Astrocyte (in vitro differentiated cells and primary cell): ENCODE results near the gene MAST2. TPM values are rescaled to one million over a fixed set of nuclear protein-coding genes. Genes with fewer than 3 reads are reported as not detected.

Source experiments
- DNase-seq: peaks from one replicate; pipeline ENCODE4 v3.0.0-alpha.2; 2010; ENCODE audit warnings: low read depth
- FAIRE-seq: peaks from 2 replicates; lab custom pipeline; 2011; peaks lifted over from hg19 to GRCh38; lab: Jason Lieb, UNC
- H2AFZ ChIP-seq: 2 replicates; pipeline ENCODE4 v1.6.0; 2012; ENCODE audit warnings: low read depth, low read length, inconsistent platforms
- H3K27ac ChIP-seq: 2 replicates; pipeline ENCODE4 v1.5.1; 2011; ENCODE audit warnings: low read depth, low read length, inconsistent platforms
- H3K27me3 ChIP-seq: 2 replicates; pipeline ENCODE4 v1.6.0; 2011; ENCODE audit warnings: low read length, inconsistent platforms; ENCODE audit not compliant: insufficient read depth
- H3K36me3 ChIP-seq: 2 replicates; pipeline ENCODE4 v1.5.1; 2011; ENCODE audit warnings: low read length, inconsistent platforms; ENCODE audit not compliant: insufficient read depth
- H3K4me1 ChIP-seq: 2 replicates; pipeline ENCODE4 v1.5.1; 2011; ENCODE audit warnings: low read length, inconsistent platforms; ENCODE audit not compliant: insufficient read depth
- H3K4me2 ChIP-seq: 2 replicates; pipeline ENCODE4 v1.6.0; 2012; ENCODE audit warnings: low read length, inconsistent platforms
- H3K4me3 ChIP-seq: 2 replicates; pipeline ENCODE4 v1.5.1; 2011; ENCODE audit warnings: low read depth, mild to moderate bottlenecking, low read length, inconsistent platforms; ENCODE audit not compliant: insufficient read depth
- H3K79me2 ChIP-seq: 2 replicates; pipeline ENCODE4 v1.6.0; 2012; ENCODE audit warnings: mild to moderate bottlenecking, low read length, inconsistent platforms; ENCODE audit not compliant: insufficient read depth
- H3K9ac ChIP-seq: 2 replicates; pipeline ENCODE4 v1.6.0; 2012; ENCODE audit warnings: mild to moderate bottlenecking, low read length, inconsistent platforms
- H3K9me3 ChIP-seq: 2 replicates; pipeline ENCODE4 v1.5.1; 2012; ENCODE audit warnings: low read depth, mild to moderate bottlenecking, low read length, inconsistent platforms; ENCODE audit not compliant: insufficient read depth
- H4K20me1 ChIP-seq: 2 replicates; pipeline ENCODE4 v1.6.0; 2012; ENCODE audit warnings: low read length, inconsistent platforms; ENCODE audit not compliant: insufficient read depth
- H3K27ac Mint-ChIP-seq: one replicate; pipeline ENCODE4 v1.8.0; 2021; ENCODE audit warnings: mild to moderate bottlenecking, mixed read lengths; ENCODE audit not compliant: unreplicated experiment
- H3K27me3 Mint-ChIP-seq: one replicate; pipeline ENCODE4 v1.8.0; 2021; ENCODE audit warnings: low read depth, mixed read lengths; ENCODE audit not compliant: unreplicated experiment
- H3K36me3 Mint-ChIP-seq: one replicate; pipeline ENCODE4 v1.8.0; 2021; ENCODE audit warnings: low read depth, mixed read lengths; ENCODE audit not compliant: unreplicated experiment
- H3K4me1 Mint-ChIP-seq: one replicate; pipeline ENCODE4 v1.8.0; 2021; ENCODE audit warnings: low read depth, mixed read lengths; ENCODE audit not compliant: unreplicated experiment
- H3K4me3 Mint-ChIP-seq: one replicate; pipeline ENCODE4 v1.8.0; 2021; ENCODE audit warnings: mild to moderate bottlenecking, moderate library complexity, mixed read lengths; ENCODE audit not compliant: unreplicated experiment
- H3K9me3 Mint-ChIP-seq: one replicate; pipeline ENCODE4 v1.8.0; 2021; ENCODE audit warnings: mild to moderate bottlenecking, mixed read lengths; ENCODE audit not compliant: unreplicated experiment
- EZH2 ChIP-seq: IDR thresholded peaks from 2 replicates; pipeline ENCODE4 v1.6.1; 2012; ENCODE audit warnings: mild to moderate bottlenecking, low read length, inconsistent platforms; ENCODE audit not compliant: insufficient read depth
- total RNA-seq: library from RNA; stranded (reverse); gene quantifications from 2 replicates; pipeline ENCODE4 v1.2.1, GENCODE V29; 2021
- TF ChIP-seq, protein P1 (sequence below): IDR thresholded peaks from 2 replicates; pipeline ENCODE4 v1.5.1; 2011; ENCODE audit warnings: low read depth, mild to moderate bottlenecking, inconsistent platforms, low read length, moderate library complexity; ENCODE audit not compliant: insufficient read depth

MAST2 gene
- total RNA-seq, 1 donor from 2014 or later = 41.0 TPM

DNA sequence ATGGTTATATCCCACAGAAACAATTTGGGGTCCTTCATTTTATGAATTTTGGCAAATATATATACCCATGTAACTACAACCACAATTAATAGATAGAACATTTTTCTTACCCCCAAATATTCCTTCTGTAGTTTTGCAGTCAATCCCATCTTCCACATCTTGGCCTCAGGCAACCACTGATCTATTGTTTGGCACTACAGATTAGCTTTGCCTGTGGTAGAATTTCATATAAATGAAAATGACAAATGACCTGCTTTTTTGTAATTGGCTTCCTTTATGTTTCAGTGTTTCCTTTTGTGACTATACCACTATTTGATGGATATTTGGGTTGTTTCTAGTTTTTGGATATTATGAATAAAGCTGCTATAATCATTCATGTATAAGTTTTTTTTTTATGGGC is 91.5 kb downstream of the MAST2 start:
- H3K9me3 Mint-ChIP-seq = no peaks in the 10 kb centered on the region
- Histone ChIP-seq H3K79me2 (peaks cover 4% of the 10 kb centered on the region), H3K9ac (no peak overlapping the region), H3K4me1 (peaks cover 14% of the 10 kb centered on the region), H3K27me3 (no peaks in the 10 kb centered on the region), H2AFZ (no peak overlapping the region), H3K27ac (no peak overlapping the region), H3K9me3 (no peaks in the 10 kb centered on the region), H3K4me3 (no peak overlapping the region), H3K4me2 (no peak overlapping the region), H3K36me3 (no peaks in the 10 kb centered on the region), H4K20me1 (no peaks in the 10 kb centered on the region)
- H3K4me3 Mint-ChIP-seq = no peak overlapping the region
- FAIRE-seq (no peak), DNase-seq (no peak)
- TF ChIP-seq, protein P1, sequence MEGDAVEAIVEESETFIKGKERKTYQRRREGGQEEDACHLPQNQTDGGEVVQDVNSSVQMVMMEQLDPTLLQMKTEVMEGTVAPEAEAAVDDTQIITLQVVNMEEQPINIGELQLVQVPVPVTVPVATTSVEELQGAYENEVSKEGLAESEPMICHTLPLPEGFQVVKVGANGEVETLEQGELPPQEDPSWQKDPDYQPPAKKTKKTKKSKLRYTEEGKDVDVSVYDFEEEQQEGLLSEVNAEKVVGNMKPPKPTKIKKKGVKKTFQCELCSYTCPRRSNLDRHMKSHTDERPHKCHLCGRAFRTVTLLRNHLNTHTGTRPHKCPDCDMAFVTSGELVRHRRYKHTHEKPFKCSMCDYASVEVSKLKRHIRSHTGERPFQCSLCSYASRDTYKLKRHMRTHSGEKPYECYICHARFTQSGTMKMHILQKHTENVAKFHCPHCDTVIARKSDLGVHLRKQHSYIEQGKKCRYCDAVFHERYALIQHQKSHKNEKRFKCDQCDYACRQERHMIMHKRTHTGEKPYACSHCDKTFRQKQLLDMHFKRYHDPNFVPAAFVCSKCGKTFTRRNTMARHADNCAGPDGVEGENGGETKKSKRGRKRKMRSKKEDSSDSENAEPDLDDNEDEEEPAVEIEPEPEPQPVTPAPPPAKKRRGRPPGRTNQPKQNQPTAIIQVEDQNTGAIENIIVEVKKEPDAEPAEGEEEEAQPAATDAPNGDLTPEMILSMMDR = no peak
- TF ChIP-seq EZH2 = no peak
- H3K27ac Mint-ChIP-seq = no peak overlapping the region
- peaks cover 11% of the 10 kb centered on the region for H3K4me1 Mint-ChIP-seq
- no peaks in the 10 kb centered on the region for H3K27me3 Mint-ChIP-seq
- no peaks in the 10 kb centered on the region for H3K36me3 Mint-ChIP-seq

DNA sequence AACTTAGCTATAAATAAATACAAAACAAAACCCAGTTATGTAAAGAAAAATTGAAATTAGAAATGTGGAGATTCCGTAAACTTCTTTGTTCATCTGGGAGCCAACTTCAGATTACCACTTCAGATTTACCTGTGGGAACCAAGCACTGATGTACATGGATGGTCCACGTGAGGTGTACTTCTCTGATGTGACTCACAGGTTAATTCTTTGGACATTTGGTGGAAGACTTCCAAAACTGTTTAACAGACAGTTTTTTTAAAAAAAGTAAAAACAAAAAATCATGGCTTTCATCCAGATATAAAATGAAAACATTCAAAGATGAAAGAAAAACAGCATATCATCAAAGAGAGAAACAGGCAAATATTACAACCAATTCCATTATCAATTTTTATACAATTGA is 92.0 kb downstream of the MAST2 start:
- H3K9me3 ChIP-seq = no peaks in the 10 kb centered on the region
- no peak for TF ChIP-seq EZH2
- TF ChIP-seq, protein P1 = no peak
- no peak for DNase-seq
- H3K4me3 ChIP-seq = no peak overlapping the region
- peaks cover 14% of the 10 kb centered on the region for H3K4me1 ChIP-seq
- no peak overlapping the region for H3K27ac ChIP-seq
- no peak overlapping the region for H3K4me2 ChIP-seq
- H3K27me3 ChIP-seq = no peaks in the 10 kb centered on the region
- no peak for FAIRE-seq
- H4K20me1 ChIP-seq = no peaks in the 10 kb centered on the region
- no peaks in the 10 kb centered on the region for H3K36me3 Mint-ChIP-seq
- no peaks in the 10 kb centered on the region for H3K36me3 ChIP-seq
- peaks cover 11% of the 10 kb centered on the region for H3K4me1 Mint-ChIP-seq
- H3K9me3 Mint-ChIP-seq = no peaks in the 10 kb centered on the region
- no peak overlapping the region for H3K27ac Mint-ChIP-seq
- H3K9ac ChIP-seq = no peak overlapping the region
- no peak overlapping the region for H2AFZ ChIP-seq
- peaks cover 3% of the 10 kb centered on the region for H3K79me2 ChIP-seq
- H3K27me3 Mint-ChIP-seq = no peaks in the 10 kb centered on the region
- H3K4me3 Mint-ChIP-seq = no peak overlapping the region

DNA sequence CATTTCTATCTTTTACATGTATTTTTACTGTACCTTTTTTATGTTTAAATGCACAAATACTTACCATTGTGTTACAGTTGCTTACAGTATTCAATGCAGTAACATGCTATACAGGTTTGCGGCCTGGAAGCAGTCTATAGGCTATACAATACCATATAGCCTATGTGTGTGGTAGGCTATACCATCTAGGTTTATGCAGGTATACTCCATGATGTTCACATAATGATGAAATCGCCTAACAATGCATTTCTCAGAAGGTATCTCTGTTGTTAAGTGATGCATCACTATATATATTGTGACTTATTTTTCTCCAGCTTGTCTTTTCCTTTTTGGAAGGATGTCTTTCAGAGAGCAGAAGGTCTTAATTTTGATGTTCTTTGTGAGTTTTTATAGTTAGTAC is 103.5 kb downstream of the MAST2 start:
- TF ChIP-seq, protein P1 = no peak
- no peak for TF ChIP-seq EZH2
- H3K36me3 Mint-ChIP-seq = no peaks in the 10 kb centered on the region
- H3K27ac ChIP-seq = no peak overlapping the region
- DNase-seq = no peak
- H3K27me3 Mint-ChIP-seq = no peaks in the 10 kb centered on the region
- H3K9me3 ChIP-seq = no peaks in the 10 kb centered on the region
- no peaks in the 10 kb centered on the region for H3K9me3 Mint-ChIP-seq
- H3K9ac ChIP-seq = no peak overlapping the region
- peaks cover 32% of the 10 kb centered on the region for H3K79me2 ChIP-seq
- peaks cover 4% of the 10 kb centered on the region for H4K20me1 ChIP-seq
- no peaks in the 10 kb centered on the region for H3K4me1 ChIP-seq
- H3K27me3 ChIP-seq = no peaks in the 10 kb centered on the region
- H3K4me1 Mint-ChIP-seq = no peaks in the 10 kb centered on the region
- no peaks in the 10 kb centered on the region for H3K36me3 ChIP-seq
- FAIRE-seq = no peak
- no peak overlapping the region for H3K4me3 ChIP-seq
- H2AFZ ChIP-seq = no peak overlapping the region
- no peak overlapping the region for H3K27ac Mint-ChIP-seq
- H3K4me2 ChIP-seq = no peak overlapping the region
- H3K4me3 Mint-ChIP-seq = no peak overlapping the region
